Kidney (tissue), 14 donors: Measurements from ENCODE around the gene KCNA5. TPM values are rescaled to one million over a fixed set of nuclear protein-coding genes. Genes with fewer than 3 reads are reported as not detected.

ENCODE experiments used
- DNase-seq, 5 donors: peaks; one replicate each; pipeline ENCODE4 v3.0.0-alpha.2; 2013 to 2020
- FAIRE-seq: peaks from 2 replicates; lab custom pipeline; 2012; peaks lifted over from hg19 to GRCh38; lab: Jason Lieb, UNC
- H3K27ac ChIP-seq, 2 donors: one replicate each; pipeline ENCODE4 v1.7.0; 2013; ENCODE audit warnings: low read depth in 2 of 2, low read length in 2 of 2, inconsistent platforms in 1 of 2
- H3K27me3 ChIP-seq: one replicate; pipeline ENCODE4 v1.7.1; 2013; ENCODE audit warnings: low read length, inconsistent platforms; ENCODE audit not compliant: control insufficient read depth, insufficient read depth
- H3K36me3 ChIP-seq, 3 donors: one replicate each; pipeline versions ENCODE4 v1.7.0 to v1.7.1; 2013; ENCODE audit warnings: low read length in 3 of 3, control low read depth in 1 of 3, inconsistent platforms in 1 of 3; ENCODE audit not compliant: insufficient read depth in 3 of 3, control insufficient read depth in 2 of 3
- H3K4me1 ChIP-seq, 3 donors: one replicate each; pipeline versions ENCODE4 v1.7.0 to v1.7.1; 2013; ENCODE audit warnings: low read length in 3 of 3, inconsistent platforms in 1 of 3, low read depth in 1 of 3; ENCODE audit not compliant: control insufficient read depth in 2 of 3, insufficient read depth in 2 of 3
- H3K4me3 ChIP-seq, 3 donors: one replicate each; pipeline versions ENCODE4 v1.7.0 to v1.8.1; 2013; ENCODE audit warnings: low read length in 3 of 3, control low read depth in 1 of 3, inconsistent platforms in 1 of 3
- H3K9ac ChIP-seq, 3 donors: one replicate each; pipeline versions ENCODE4 v1.7.0 to v1.7.1; 2013; ENCODE audit warnings: low read length in 3 of 3, control low read depth in 1 of 3, inconsistent platforms in 1 of 3
- H3K9me3 ChIP-seq, 3 donors: one replicate each; pipeline versions ENCODE4 v1.7.0 to v1.7.1; 2013; ENCODE audit warnings: low read length in 3 of 3, control low read depth in 1 of 3, inconsistent platforms in 1 of 3; ENCODE audit not compliant: control insufficient read depth in 2 of 3, insufficient read depth in 1 of 3
- CTCF ChIP-seq: IDR thresholded peaks from 3 replicates; pipeline ENCODE4 v1.5.1; 2012; ENCODE audit warnings: mild to moderate bottlenecking, moderate library complexity, borderline replicate concordance; ENCODE audit not compliant: insufficient read depth; ENCODE audit errors: extremely low read depth
- intact Hi-C: fragments of 100-400 bp; cut with DNase I; formaldehyde crosslinking; loops from one replicate; pipeline ENCODE4 v1.11.1; 2022
- polyA plus RNA-seq: library from polyadenylated mRNA; stranded (reverse); fragments of 350-450 nt; fragmentation: Illumina TruSeq; extraction: RNeasy Lipid Tissue Mini Kit (QIAGEN cat#74804); gene quantifications from one replicate; pipeline ENCODE4 v1.2.3, GENCODE V29; 2014; ENCODE audit warnings: low read depth, low replicate concordance; ENCODE audit not compliant: insufficient read depth
- total RNA-seq: library from RNA; stranded (reverse); fragmentation: NEBNext Ultra II Directional; extraction: Animal tissue kit (Norgen Biotek cat#: 25700); gene quantifications from one replicate; pipeline ENCODE4 v1.2.1, GENCODE V29; 2021
- donor health status: control.
- donor health status: control.
- donor health status: control.
- donor health status: control.
- donor health status: control.
- donor health status: DM: yes; HTN: yes; CAD: no.
- donor health status: Normal renal cell carcinoma (clear cell type).

KCNA5 gene
- total and polyA plus RNA-seq, 2 donors from 2014 or later = 1.8 to 2.9 TPM

- no peak overlapping the region for H3K27ac ChIP-seq
- H3K36me3 ChIP-seq = no peaks in the 10 kb centered on the region
- no peaks in the 10 kb centered on the region for H3K27me3 ChIP-seq
- no peak for TF ChIP-seq CTCF
- FAIRE-seq = no peak
- no peak overlapping the region for H3K4me3 ChIP-seq
- H3K4me1 ChIP-seq = peaks cover 0 to 2% (median 0%) of the 10 kb centered on the region in 3 donors
- no peak overlapping the region for H3K9ac ChIP-seq
- intact Hi-C loops = no loop called here
- DNase-seq = no peak
- no peaks in the 10 kb centered on the region for H3K9me3 ChIP-seq
Measured at GRCh38 chr12:5031242-5031641, 12.4 kb upstream of the KCNA5 start.

GRCh38 chr12:5031958-5032357 is 11.7 kb upstream of the KCNA5 start:
- no peak for FAIRE-seq
- TF ChIP-seq CTCF = no peak
- intact Hi-C loops = no loop called here

GRCh38 chr12:5032821-5033220 is 10.9 kb upstream of the KCNA5 start:
- Histone ChIP-seq H3K4me1 (peaks cover 0 to 2% (median 0%) of the 10 kb centered on the region in 3 donors), H3K9ac (no peak overlapping the region), H3K36me3 (no peaks in the 10 kb centered on the region), H3K9me3 (no peaks in the 10 kb centered on the region), H3K4me3 (no peak overlapping the region), H3K27ac (no peak overlapping the region), H3K27me3 (no peaks in the 10 kb centered on the region)
- no peak for TF ChIP-seq CTCF
- DNase-seq (no peak), FAIRE-seq (no peak)
- intact Hi-C loops = no loop called here

More at GRCh38 chr12:5031958-5032357, 11.7 kb upstream of the KCNA5 start:
- Histone ChIP-seq H3K4me1 (peaks cover 0 to 2% (median 0%) of the 10 kb centered on the region in 3 donors), H3K36me3 (no peaks in the 10 kb centered on the region), H3K4me3 (no peak overlapping the region), H3K9ac (no peak overlapping the region), H3K27ac (no peak overlapping the region), H3K27me3 (no peaks in the 10 kb centered on the region), H3K9me3 (no peaks in the 10 kb centered on the region)
- no peak for DNase-seq

GRCh38 chr12:5033883-5034282 is 9.8 kb upstream of the KCNA5 start:
- no peak for TF ChIP-seq CTCF
- no peak overlapping the region for H3K9ac ChIP-seq
- H3K9me3 ChIP-seq = no peaks in the 10 kb centered on the region
- peaks cover 0 to 2% (median 0%) of the 10 kb centered on the region in 3 donors for H3K4me1 ChIP-seq
- intact Hi-C loops = no loop called here
- no peak for FAIRE-seq
- no peaks in the 10 kb centered on the region for H3K36me3 ChIP-seq
- DNase-seq = no peak
- no peak overlapping the region for H3K4me3 ChIP-seq
- H3K27me3 ChIP-seq = no peaks in the 10 kb centered on the region
- no peak overlapping the region for H3K27ac ChIP-seq
